GM23338 (cell line): ENCODE measurements around the gene SRP14. TPM values are rescaled to one million over a fixed set of nuclear protein-coding genes. Genes with fewer than 3 reads are reported as not detected.

ENCODE experiments used
- ATAC-seq: fragments of 200-7000 bp; cut with Tn5 transposase; 3 replicates; pipeline ENCODE4 v1.9.1; 2020
- DNase-seq: peaks from one replicate; pipeline ENCODE4 v3.0.0-alpha.2; 2015; ENCODE audit warnings: low spot score
- H2AFZ ChIP-seq: fragments of 200-600 bp; sonication (generic); 2 replicates; pipeline ENCODE4 v1.8.0; 2016; ENCODE audit warnings: antibody characterized with exemption, mild to moderate bottlenecking, moderate library complexity
- H3F3A ChIP-seq: fragments of 200-600 bp; sonication (generic); replicated peaks from 2 replicates; pipeline ENCODE4 v1.8.0; 2017; ENCODE audit warnings: antibody characterized with exemption, mixed run types, low read depth
- H3K27ac ChIP-seq: fragments of 200-600 bp; sonication (generic); 2 replicates; pipeline ENCODE4 v1.6.1; 2016; ENCODE audit warnings: low read depth
- H3K27me3 ChIP-seq: fragments of 200-600 bp; sonication (generic); 2 replicates; pipeline ENCODE4 v1.8.0; 2016; ENCODE audit warnings: mild to moderate bottlenecking, mixed run types, moderate library complexity; ENCODE audit not compliant: insufficient read depth
- H3K36me3 ChIP-seq: fragments of 200-600 bp; sonication (generic); 2 replicates; pipeline ENCODE4 v1.8.0; 2016; ENCODE audit warnings: mild to moderate bottlenecking; ENCODE audit not compliant: insufficient read depth
- H3K4me1 ChIP-seq: fragments of 200-600 bp; sonication (generic); 2 replicates; pipeline ENCODE4 v1.8.0; 2016; ENCODE audit warnings: mild to moderate bottlenecking, moderate library complexity; ENCODE audit not compliant: insufficient read depth
- H3K4me2 ChIP-seq: fragments of 200-600 bp; sonication (generic); 2 replicates; pipeline ENCODE4 v1.7.1; 2017; ENCODE audit warnings: mixed run types
- H3K4me3 ChIP-seq: fragments of 200-600 bp; sonication (generic); 2 replicates; pipeline ENCODE4 v1.6.1; 2016; ENCODE audit warnings: mixed run types
- H3K79me2 ChIP-seq: fragments of 200-600 bp; sonication (generic); replicated peaks from 2 replicates; pipeline ENCODE4 v1.8.0; 2017; ENCODE audit warnings: mild to moderate bottlenecking; ENCODE audit not compliant: insufficient read depth
- H3K9me2 ChIP-seq: fragments of 200-600 bp; sonication (generic); 2 replicates; pipeline ENCODE4 v1.8.0; 2017; ENCODE audit not compliant: insufficient read depth
- H4K20me1 ChIP-seq: fragments of 200-600 bp; sonication (generic); replicated peaks from 2 replicates; pipeline ENCODE4 v1.8.0; 2017; ENCODE audit warnings: mild to moderate bottlenecking; ENCODE audit not compliant: insufficient read depth
- H3K27ac Mint-ChIP-seq: 2 replicates; pipeline ENCODE4 v1.8.0; 2020; ENCODE audit warnings: inconsistent platforms, mild to moderate bottlenecking, moderate library complexity, mixed read lengths
- H3K27me3 Mint-ChIP-seq: 3 replicates; pipeline ENCODE4 v1.8.0; 2022; ENCODE audit warnings: low read depth, mild to moderate bottlenecking, moderate library complexity, mixed read lengths, inconsistent platforms; ENCODE audit not compliant: insufficient read depth, poor library complexity
- H3K36me3 Mint-ChIP-seq: 3 replicates; pipeline ENCODE4 v1.8.0; 2021; ENCODE audit warnings: low read depth, mild to moderate bottlenecking, inconsistent platforms, moderate library complexity, mixed read lengths
- H3K4me1 Mint-ChIP-seq: 3 replicates; pipeline ENCODE4 v1.8.0; 2020; ENCODE audit warnings: mild to moderate bottlenecking, inconsistent platforms, mixed read lengths
- H3K4me3 Mint-ChIP-seq: 3 replicates; pipeline ENCODE4 v1.8.0; 2021; ENCODE audit warnings: moderate library complexity, mild to moderate bottlenecking, inconsistent platforms, mixed read lengths
- H3K9me3 Mint-ChIP-seq: 3 replicates; pipeline ENCODE4 v1.8.0; 2020; ENCODE audit warnings: moderate library complexity, mild to moderate bottlenecking, inconsistent platforms, mixed read lengths
- CREB1 ChIP-seq: fragments of 250-450 bp; sonication (Bioruptor Pico); IDR thresholded peaks from 2 replicates; pipeline ENCODE4 v1.5.0; 2020; ENCODE audit warnings: low read depth, mild to moderate bottlenecking, moderate library complexity
- EZH2 ChIP-seq: fragments of 200-600 bp; sonication (generic); IDR thresholded peaks from one replicate; pipeline ENCODE4 v1.8.0; 2017; ENCODE audit warnings: antibody characterized with exemption, mild to moderate bottlenecking, low read depth; ENCODE audit not compliant: unreplicated experiment
- EZH2phosphoT487 ChIP-seq: fragments of 200-600 bp; sonication (generic); IDR thresholded peaks from one replicate; pipeline ENCODE4 v1.8.1; 2018; ENCODE audit warnings: antibody characterized with exemption; ENCODE audit not compliant: unreplicated experiment
- JUNB ChIP-seq: IDR thresholded peaks from one replicate; pipeline ENCODE4 v1.6.1; 2016; ENCODE audit warnings: antibody characterized with exemption; ENCODE audit not compliant: unreplicated experiment
- NANOG ChIP-seq: IDR thresholded peaks from 2 replicates; pipeline ENCODE4 v1.6.1; 2016; ENCODE audit warnings: antibody characterized with exemption, borderline replicate concordance
- POLR2AphosphoS5 ChIP-seq: IDR thresholded peaks from 2 replicates; pipeline ENCODE4 v1.6.1; 2016; ENCODE audit warnings: antibody characterized with exemption, low read depth
- STAT1 ChIP-seq: IDR thresholded peaks from one replicate; pipeline ENCODE4 v1.6.1; 2016; ENCODE audit warnings: antibody characterized with exemption; ENCODE audit not compliant: unreplicated experiment
- ZNF114 ChIP-seq: fragments of 250-450 bp; sonication (Bioruptor Pico); IDR thresholded peaks from 2 replicates; pipeline ENCODE4 v1.5.0; 2020; ENCODE audit warnings: mild to moderate bottlenecking, moderate library complexity
- ZNF331 ChIP-seq: fragments of 250-450 bp; sonication (Bioruptor Pico); IDR thresholded peaks from 2 replicates; pipeline ENCODE4 v1.5.0; 2020; ENCODE audit warnings: low read depth, mild to moderate bottlenecking, moderate library complexity
- polyA plus RNA-seq: library from polyadenylated mRNA; unstranded; fragments of >200 nt; fragmentation: Nextera tagmentation; extraction: Ambion mirVana; gene quantifications from 2 replicates; pipeline ENCODE4 v1.2.1, GENCODE V29; 2016
- total RNA-seq: library from RNA; depleted of rRNA; stranded (reverse); fragments of >200 nt; shearing (Covaris generic); gene quantifications from 2 replicates; pipeline ENCODE4 v1.2.3, GENCODE V29; 2014
- TF ChIP-seq, protein P1 (sequence below): fragments of 250-450 bp; sonication (Bioruptor Pico); IDR thresholded peaks from 2 replicates; pipeline ENCODE4 v1.5.0; 2020; ENCODE audit warnings: mild to moderate bottlenecking, moderate library complexity
- TF ChIP-seq, protein P2 (sequence below): IDR thresholded peaks from 2 replicates; pipeline ENCODE4 v1.6.1; 2016; ENCODE audit warnings: antibody characterized with exemption
- TF ChIP-seq, protein P3 (sequence below), 2 experiments: fragments of 200-600 bp in 1 of 2; sonication (generic) in 1 of 2; conservative IDR thresholded peaks; 2 replicates each; pipeline versions ENCODE4 v1.5.1 to v1.6.1; 2016 to 2017; ENCODE audit warnings: antibody characterized with exemption in 2 of 2, low read depth in 2 of 2, mild to moderate bottlenecking in 2 of 2, moderate library complexity in 1 of 2
- TF ChIP-seq, protein P4 (sequence below): IDR thresholded peaks from one replicate; pipeline ENCODE4 v1.6.1; 2018; ENCODE audit warnings: antibody characterized with exemption; ENCODE audit not compliant: unreplicated experiment

The SRP14 gene
- total and polyA plus RNA-seq, 2 experiments from 2014 or later: 249 to 1,412 TPM

DNA sequence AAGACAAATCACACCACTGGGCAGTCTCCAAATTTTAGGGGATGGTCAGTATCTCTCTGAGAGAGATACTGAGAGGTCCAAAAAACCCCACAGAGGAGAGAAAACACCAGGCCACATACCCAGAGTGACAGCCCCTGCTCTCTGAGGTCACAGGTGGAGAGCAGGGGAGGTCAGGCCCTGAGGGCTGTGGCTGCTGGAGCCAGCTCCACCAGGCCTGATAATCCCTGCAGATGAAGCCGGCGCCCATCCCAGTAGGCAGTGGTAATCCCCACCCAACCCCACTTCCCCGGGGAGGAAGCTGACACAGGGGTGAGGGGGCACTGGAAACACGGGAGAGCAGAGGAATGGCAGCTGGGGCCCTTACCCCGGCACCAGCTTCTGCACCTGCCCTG is 31.2 kb upstream of the SRP14 start:
- H4K20me1 ChIP-seq: no peaks in the 10 kb centered on the region
- 0 out of 2 replicates have a peak overlapping the region, but pooled peaks have one; percentile 52 for H2AFZ ChIP-seq
- H3K4me2 ChIP-seq: no peak overlapping the region
- TF ChIP-seq JUNB (no peak), ZNF114 (CRISPR knock-in tag) (no peak), POLR2AphosphoS5 (no peak), STAT1 (no peak), EZH2 (no peak), ZNF331 (CRISPR knock-in tag) (no peak), EZH2phosphoT487 (no peak), NANOG (no peak), CREB1 (no peak)
- TF ChIP-seq, protein P1, sequence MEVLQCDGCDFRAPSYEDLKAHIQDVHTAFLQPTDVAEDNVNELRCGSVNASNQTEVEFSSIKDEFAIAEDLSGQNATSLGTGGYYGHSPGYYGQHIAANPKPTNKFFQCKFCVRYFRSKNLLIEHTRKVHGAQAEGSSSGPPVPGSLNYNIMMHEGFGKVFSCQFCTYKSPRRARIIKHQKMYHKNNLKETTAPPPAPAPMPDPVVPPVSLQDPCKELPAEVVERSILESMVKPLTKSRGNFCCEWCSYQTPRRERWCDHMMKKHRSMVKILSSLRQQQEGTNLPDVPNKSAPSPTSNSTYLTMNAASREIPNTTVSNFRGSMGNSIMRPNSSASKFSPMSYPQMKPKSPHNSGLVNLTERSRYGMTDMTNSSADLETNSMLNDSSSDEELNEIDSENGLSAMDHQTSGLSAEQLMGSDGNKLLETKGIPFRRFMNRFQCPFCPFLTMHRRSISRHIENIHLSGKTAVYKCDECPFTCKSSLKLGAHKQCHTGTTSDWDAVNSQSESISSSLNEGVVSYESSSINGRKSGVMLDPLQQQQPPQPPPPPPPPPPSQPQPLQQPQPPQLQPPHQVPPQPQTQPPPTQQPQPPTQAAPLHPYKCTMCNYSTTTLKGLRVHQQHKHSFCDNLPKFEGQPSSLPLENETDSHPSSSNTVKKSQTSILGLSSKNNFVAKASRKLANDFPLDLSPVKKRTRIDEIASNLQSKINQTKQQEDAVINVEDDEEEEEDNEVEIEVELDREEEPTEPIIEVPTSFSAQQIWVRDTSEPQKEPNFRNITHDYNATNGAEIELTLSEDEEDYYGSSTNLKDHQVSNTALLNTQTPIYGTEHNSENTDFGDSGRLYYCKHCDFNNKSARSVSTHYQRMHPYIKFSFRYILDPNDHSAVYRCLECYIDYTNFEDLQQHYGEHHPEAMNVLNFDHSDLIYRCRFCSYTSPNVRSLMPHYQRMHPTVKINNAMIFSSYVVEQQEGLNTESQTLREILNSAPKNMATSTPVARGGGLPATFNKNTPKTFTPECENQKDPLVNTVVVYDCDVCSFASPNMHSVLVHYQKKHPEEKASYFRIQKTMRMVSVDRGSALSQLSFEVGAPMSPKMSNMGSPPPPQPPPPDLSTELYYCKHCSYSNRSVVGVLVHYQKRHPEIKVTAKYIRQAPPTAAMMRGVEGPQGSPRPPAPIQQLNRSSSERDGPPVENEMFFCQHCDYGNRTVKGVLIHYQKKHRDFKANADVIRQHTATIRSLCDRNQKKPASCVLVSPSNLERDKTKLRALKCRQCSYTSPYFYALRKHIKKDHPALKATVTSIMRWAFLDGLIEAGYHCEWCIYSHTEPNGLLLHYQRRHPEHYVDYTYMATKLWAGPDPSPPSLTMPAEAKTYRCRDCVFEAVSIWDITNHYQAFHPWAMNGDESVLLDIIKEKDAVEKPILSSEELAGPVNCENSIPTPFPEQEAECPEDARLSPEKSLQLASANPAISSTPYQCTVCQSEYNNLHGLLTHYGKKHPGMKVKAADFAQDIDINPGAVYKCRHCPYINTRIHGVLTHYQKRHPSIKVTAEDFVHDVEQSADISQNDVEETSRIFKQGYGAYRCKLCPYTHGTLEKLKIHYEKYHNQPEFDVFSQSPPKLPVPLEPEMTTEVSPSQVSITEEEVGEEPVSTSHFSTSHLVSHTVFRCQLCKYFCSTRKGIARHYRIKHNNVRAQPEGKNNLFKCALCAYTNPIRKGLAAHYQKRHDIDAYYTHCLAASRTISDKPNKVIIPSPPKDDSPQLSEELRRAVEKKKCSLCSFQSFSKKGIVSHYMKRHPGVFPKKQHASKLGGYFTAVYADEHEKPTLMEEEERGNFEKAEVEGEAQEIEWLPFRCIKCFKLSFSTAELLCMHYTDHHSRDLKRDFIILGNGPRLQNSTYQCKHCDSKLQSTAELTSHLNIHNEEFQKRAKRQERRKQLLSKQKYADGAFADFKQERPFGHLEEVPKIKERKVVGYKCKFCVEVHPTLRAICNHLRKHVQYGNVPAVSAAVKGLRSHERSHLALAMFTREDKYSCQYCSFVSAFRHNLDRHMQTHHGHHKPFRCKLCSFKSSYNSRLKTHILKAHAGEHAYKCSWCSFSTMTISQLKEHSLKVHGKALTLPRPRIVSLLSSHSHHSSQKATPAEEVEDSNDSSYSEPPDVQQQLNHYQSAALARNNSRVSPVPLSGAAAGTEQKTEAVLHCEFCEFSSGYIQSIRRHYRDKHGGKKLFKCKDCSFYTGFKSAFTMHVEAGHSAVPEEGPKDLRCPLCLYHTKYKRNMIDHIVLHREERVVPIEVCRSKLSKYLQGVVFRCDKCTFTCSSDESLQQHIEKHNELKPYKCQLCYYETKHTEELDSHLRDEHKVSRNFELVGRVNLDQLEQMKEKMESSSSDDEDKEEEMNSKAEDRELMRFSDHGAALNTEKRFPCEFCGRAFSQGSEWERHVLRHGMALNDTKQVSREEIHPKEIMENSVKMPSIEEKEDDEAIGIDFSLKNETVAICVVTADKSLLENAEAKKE (CRISPR knock-in tag): no peak
- TF ChIP-seq, protein P2, sequence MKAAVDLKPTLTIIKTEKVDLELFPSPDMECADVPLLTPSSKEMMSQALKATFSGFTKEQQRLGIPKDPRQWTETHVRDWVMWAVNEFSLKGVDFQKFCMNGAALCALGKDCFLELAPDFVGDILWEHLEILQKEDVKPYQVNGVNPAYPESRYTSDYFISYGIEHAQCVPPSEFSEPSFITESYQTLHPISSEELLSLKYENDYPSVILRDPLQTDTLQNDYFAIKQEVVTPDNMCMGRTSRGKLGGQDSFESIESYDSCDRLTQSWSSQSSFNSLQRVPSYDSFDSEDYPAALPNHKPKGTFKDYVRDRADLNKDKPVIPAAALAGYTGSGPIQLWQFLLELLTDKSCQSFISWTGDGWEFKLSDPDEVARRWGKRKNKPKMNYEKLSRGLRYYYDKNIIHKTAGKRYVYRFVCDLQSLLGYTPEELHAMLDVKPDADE: no peak
- TF ChIP-seq, protein P3, sequence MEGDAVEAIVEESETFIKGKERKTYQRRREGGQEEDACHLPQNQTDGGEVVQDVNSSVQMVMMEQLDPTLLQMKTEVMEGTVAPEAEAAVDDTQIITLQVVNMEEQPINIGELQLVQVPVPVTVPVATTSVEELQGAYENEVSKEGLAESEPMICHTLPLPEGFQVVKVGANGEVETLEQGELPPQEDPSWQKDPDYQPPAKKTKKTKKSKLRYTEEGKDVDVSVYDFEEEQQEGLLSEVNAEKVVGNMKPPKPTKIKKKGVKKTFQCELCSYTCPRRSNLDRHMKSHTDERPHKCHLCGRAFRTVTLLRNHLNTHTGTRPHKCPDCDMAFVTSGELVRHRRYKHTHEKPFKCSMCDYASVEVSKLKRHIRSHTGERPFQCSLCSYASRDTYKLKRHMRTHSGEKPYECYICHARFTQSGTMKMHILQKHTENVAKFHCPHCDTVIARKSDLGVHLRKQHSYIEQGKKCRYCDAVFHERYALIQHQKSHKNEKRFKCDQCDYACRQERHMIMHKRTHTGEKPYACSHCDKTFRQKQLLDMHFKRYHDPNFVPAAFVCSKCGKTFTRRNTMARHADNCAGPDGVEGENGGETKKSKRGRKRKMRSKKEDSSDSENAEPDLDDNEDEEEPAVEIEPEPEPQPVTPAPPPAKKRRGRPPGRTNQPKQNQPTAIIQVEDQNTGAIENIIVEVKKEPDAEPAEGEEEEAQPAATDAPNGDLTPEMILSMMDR (conservative IDR thresholded peaks at IDR 0.05; ENCODE audit: low read depth in 2 of 2): no peak
- TF ChIP-seq, protein P4, sequence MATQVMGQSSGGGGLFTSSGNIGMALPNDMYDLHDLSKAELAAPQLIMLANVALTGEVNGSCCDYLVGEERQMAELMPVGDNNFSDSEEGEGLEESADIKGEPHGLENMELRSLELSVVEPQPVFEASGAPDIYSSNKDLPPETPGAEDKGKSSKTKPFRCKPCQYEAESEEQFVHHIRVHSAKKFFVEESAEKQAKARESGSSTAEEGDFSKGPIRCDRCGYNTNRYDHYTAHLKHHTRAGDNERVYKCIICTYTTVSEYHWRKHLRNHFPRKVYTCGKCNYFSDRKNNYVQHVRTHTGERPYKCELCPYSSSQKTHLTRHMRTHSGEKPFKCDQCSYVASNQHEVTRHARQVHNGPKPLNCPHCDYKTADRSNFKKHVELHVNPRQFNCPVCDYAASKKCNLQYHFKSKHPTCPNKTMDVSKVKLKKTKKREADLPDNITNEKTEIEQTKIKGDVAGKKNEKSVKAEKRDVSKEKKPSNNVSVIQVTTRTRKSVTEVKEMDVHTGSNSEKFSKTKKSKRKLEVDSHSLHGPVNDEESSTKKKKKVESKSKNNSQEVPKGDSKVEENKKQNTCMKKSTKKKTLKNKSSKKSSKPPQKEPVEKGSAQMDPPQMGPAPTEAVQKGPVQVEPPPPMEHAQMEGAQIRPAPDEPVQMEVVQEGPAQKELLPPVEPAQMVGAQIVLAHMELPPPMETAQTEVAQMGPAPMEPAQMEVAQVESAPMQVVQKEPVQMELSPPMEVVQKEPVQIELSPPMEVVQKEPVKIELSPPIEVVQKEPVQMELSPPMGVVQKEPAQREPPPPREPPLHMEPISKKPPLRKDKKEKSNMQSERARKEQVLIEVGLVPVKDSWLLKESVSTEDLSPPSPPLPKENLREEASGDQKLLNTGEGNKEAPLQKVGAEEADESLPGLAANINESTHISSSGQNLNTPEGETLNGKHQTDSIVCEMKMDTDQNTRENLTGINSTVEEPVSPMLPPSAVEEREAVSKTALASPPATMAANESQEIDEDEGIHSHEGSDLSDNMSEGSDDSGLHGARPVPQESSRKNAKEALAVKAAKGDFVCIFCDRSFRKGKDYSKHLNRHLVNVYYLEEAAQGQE: no peak
- no peak overlapping the region for H3K4me3 Mint-ChIP-seq
- H3K9me3 Mint-ChIP-seq: peaks cover 10% of the 10 kb centered on the region
- H3K36me3 ChIP-seq: no peaks in the 10 kb centered on the region
- DNase-seq (no peak), ATAC-seq (no peak)
- peaks cover 15% of the 10 kb centered on the region for H3K27me3 Mint-ChIP-seq
- H3K27me3 ChIP-seq: no peaks in the 10 kb centered on the region
- H3K4me1 Mint-ChIP-seq: peaks cover 28% of the 10 kb centered on the region
- no peak overlapping the region for H3K27ac ChIP-seq
- H3K27ac Mint-ChIP-seq: no peak overlapping the region
- H3K9me2 ChIP-seq: no peaks in the 10 kb centered on the region
- H3K79me2 ChIP-seq: no peaks in the 10 kb centered on the region
- H3K36me3 Mint-ChIP-seq: peaks cover 8% of the 10 kb centered on the region
- H3F3A ChIP-seq: 0 out of 2 replicates have a peak, but pooled peaks cover 6% of the 10 kb centered on the region
- peaks cover 13% of the 10 kb centered on the region for H3K4me1 ChIP-seq
- no peak overlapping the region for H3K4me3 ChIP-seq
